Measurements from ENCODE around the gene NFIA. TPM values are rescaled to one million over a fixed set of nuclear protein-coding genes. Genes with fewer than 3 reads are reported as not detected.

The NFIA gene
- total and polyA plus RNA-seq, 2 donors (not counting 1 experiment from before 2014, with no cell fraction given) = 0.28 to 0.54 TPM

DNA sequence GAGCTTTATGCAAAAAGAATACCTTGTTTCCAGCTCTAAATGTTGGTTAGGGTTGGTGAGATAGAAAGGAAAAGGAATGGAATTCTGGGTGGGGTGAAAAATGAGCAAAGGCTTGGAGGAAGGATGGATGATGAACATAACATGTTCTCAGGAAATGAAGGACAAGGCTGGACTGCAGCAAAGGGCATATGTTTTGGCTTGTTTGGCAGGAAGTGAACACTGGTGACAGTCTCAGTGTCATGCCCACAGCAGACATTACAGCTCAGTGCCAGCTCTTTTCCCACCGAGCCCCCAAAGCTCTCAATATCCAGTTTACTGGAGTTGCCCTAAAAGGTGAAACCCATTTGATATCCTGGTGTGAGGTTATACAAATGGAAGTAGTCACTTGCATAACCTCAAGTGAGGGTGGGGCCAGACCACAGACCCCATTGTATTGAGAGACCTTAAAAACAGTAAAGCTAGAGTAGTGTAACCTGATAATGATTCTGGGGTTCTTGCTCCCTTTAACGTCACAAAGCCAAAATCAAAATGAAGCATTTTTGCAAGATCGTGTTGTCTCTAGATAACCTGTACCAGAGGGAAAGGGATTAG lies 270.6 kb downstream of the NFIA start:
- ATAC-seq (ENCODE audit: low read depth) = no peak
- Histone ChIP-seq H3K4me2 (replicated peaks; ENCODE audit: low read depth, low read length, poor library complexity, severe bottlenecking) (no peak overlapping the region), H3K27me3 (replicated peaks in 1 of 4; ENCODE audit: control extremely low read depth in 1 of 4, control insufficient read depth in 3 of 4, insufficient read depth in 4 of 4, low read length in 3 of 4) (no peaks in the 10 kb centered on the region), H3K9ac (ENCODE audit: low read length) (no peak overlapping the region), H3K27ac (ENCODE audit: low read length in 2 of 2) (no peak overlapping the region), H3K4me1 (ENCODE audit: control insufficient read depth in 2 of 2, insufficient read depth in 2 of 2, low read length in 2 of 2) (no peaks in the 10 kb centered on the region), H3K79me2 (ENCODE audit: control insufficient read depth, insufficient read depth, low read length) (no peaks in the 10 kb centered on the region), H4K20me1 (ENCODE audit: control insufficient read depth, insufficient read depth, low read length, poor library complexity, severe bottlenecking) (no peaks in the 10 kb centered on the region), H3K9me3 (ENCODE audit: control extremely low read depth in 1 of 3, control insufficient read depth in 2 of 3, insufficient read depth in 1 of 3, low read length in 2 of 3) (no peaks in the 10 kb centered on the region), H3K36me3 (replicated peaks in 1 of 2; ENCODE audit: control extremely low read depth in 1 of 2, control insufficient read depth in 1 of 2, extremely low read depth in 1 of 2, insufficient read depth in 2 of 2, low read length in 1 of 2) (no peaks in the 10 kb centered on the region), H3K4me3 (ENCODE audit: control extremely low read depth in 1 of 5, extremely low read depth in 1 of 5, insufficient read depth in 1 of 5, low read depth in 2 of 5, low read length in 4 of 5) (no peak overlapping the region), H2AFZ (ENCODE audit: insufficient read depth, low read depth, low read length, poor library complexity, severe bottlenecking) (no peak overlapping the region)
- no peak overlapping the region for H3K4me3 Mint-ChIP-seq
- no peaks in the 10 kb centered on the region for H3K4me1 Mint-ChIP-seq
- no peak overlapping the region for H3K27ac Mint-ChIP-seq
- H3K9me3 Mint-ChIP-seq (ENCODE audit: insufficient read depth) = no peaks in the 10 kb centered on the region
- H3K27me3 Mint-ChIP-seq = peaks cover 3% of the 10 kb centered on the region
- ChIA-PET CTCF (no interaction called here), POLR2A (interaction anchor here (0.7 kb wide), 1 partner anchor 18 kb away, joined by 4 read pairs; no protein-coding TSS in a partner anchor)
- intact Hi-C loops (cut with micrococcal nuclease) = no loop called here
- WGBS (ENCODE audit: insufficient coverage) = no CpG with 5 or more reads among the region's 3 CpGs
- DNase-seq = no peak
- TF ChIP-seq, protein P1, sequence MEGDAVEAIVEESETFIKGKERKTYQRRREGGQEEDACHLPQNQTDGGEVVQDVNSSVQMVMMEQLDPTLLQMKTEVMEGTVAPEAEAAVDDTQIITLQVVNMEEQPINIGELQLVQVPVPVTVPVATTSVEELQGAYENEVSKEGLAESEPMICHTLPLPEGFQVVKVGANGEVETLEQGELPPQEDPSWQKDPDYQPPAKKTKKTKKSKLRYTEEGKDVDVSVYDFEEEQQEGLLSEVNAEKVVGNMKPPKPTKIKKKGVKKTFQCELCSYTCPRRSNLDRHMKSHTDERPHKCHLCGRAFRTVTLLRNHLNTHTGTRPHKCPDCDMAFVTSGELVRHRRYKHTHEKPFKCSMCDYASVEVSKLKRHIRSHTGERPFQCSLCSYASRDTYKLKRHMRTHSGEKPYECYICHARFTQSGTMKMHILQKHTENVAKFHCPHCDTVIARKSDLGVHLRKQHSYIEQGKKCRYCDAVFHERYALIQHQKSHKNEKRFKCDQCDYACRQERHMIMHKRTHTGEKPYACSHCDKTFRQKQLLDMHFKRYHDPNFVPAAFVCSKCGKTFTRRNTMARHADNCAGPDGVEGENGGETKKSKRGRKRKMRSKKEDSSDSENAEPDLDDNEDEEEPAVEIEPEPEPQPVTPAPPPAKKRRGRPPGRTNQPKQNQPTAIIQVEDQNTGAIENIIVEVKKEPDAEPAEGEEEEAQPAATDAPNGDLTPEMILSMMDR (IDR thresholded peaks at IDR 0.05) = no peak
- no peak for TF ChIP-seq EZH2 (IDR thresholded peaks at IDR 0.05; ENCODE audit: borderline replicate concordance, insufficient read depth, low read depth, low read length, poor library complexity, severe bottlenecking)

DNA sequence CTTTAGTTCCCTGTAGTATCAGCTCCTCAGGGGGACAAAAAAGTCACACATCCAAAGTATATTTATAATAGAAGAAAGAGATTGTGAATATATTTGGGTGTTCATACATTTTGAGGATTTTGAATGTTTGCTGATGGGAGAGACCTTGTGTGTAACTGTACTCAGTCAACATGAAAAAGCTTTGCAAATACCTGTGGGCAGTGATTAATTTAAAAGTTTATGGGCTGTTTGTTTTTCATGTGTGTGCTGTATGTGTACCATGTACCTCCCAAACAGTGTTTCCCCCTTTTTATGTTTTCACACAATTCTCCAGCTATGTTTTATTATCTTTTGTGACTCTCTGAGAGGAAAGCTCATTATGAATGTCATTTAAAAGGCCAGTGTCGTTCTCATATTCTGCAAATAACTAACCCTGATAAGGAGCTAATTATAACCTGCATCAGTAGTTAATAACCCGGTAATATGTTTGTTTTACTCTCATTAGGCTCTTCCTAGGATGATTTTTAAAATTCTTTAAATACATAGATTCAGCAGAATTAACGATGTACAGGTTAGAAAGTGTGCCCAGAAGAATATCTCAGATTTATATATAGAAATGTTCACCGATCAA lies 271.5 kb downstream of the NFIA start:
- H3K4me2 ChIP-seq (replicated peaks; ENCODE audit: low read depth, low read length, poor library complexity, severe bottlenecking) = no peak overlapping the region
- no peak overlapping the region for H3K27ac Mint-ChIP-seq
- no peak for DNase-seq
- ATAC-seq (ENCODE audit: low read depth) = no peak
- H3K4me1 ChIP-seq (ENCODE audit: control insufficient read depth in 2 of 2, insufficient read depth in 2 of 2, low read length in 2 of 2) = no peaks in the 10 kb centered on the region
- no peaks in the 10 kb centered on the region for H3K79me2 ChIP-seq (ENCODE audit: control insufficient read depth, insufficient read depth, low read length)
- no peak overlapping the region for H3K4me3 ChIP-seq (ENCODE audit: control extremely low read depth in 1 of 5, extremely low read depth in 1 of 5, insufficient read depth in 1 of 5, low read depth in 2 of 5, low read length in 4 of 5)
- peaks cover 3% of the 10 kb centered on the region for H3K27me3 Mint-ChIP-seq
- H3K9me3 Mint-ChIP-seq (ENCODE audit: insufficient read depth) = no peaks in the 10 kb centered on the region
- H3K9me3 ChIP-seq (ENCODE audit: control extremely low read depth in 1 of 3, control insufficient read depth in 2 of 3, insufficient read depth in 1 of 3, low read length in 2 of 3) = no peaks in the 10 kb centered on the region
- H4K20me1 ChIP-seq (ENCODE audit: control insufficient read depth, insufficient read depth, low read length, poor library complexity, severe bottlenecking) = no peaks in the 10 kb centered on the region
- no peak overlapping the region for H3K4me3 Mint-ChIP-seq
- intact Hi-C loops (cut with micrococcal nuclease) = no loop called here
- H3K27ac ChIP-seq (ENCODE audit: low read length in 2 of 2) = no peak overlapping the region
- CTCF ChIA-PET = interaction anchor here (1.1 kb wide), 1 partner anchor 9 kb away, joined by 3 read pairs; no protein-coding TSS in a partner anchor
- H3K4me1 Mint-ChIP-seq = no peaks in the 10 kb centered on the region
- H2AFZ ChIP-seq (ENCODE audit: insufficient read depth, low read depth, low read length, poor library complexity, severe bottlenecking) = no peak overlapping the region
- TF ChIP-seq EZH2 (IDR thresholded peaks at IDR 0.05; ENCODE audit: borderline replicate concordance, insufficient read depth, low read depth, low read length, poor library complexity, severe bottlenecking) = no peak
- TF ChIP-seq, protein P1 (IDR thresholded peaks at IDR 0.05) = no peak
- no peaks in the 10 kb centered on the region for H3K27me3 ChIP-seq (replicated peaks in 1 of 4; ENCODE audit: control extremely low read depth in 1 of 4, control insufficient read depth in 3 of 4, insufficient read depth in 4 of 4, low read length in 3 of 4)
- no peak overlapping the region for H3K9ac ChIP-seq (ENCODE audit: low read length)
- no peaks in the 10 kb centered on the region for H3K36me3 ChIP-seq (replicated peaks in 1 of 2; ENCODE audit: control extremely low read depth in 1 of 2, control insufficient read depth in 1 of 2, extremely low read depth in 1 of 2, insufficient read depth in 2 of 2, low read length in 1 of 2)
- WGBS (ENCODE audit: insufficient coverage) = no CpG with 5 or more reads among the region's 4 CpGs
- POLR2A ChIA-PET = no interaction called here

All from B cell (primary cell).